ENCODE results near the gene KLHDC8B. TPM values are rescaled to one million over a fixed set of nuclear protein-coding genes. Genes with fewer than 3 reads are reported as not detected.

KLHDC8B gene
- total and polyA plus RNA-seq, 10 of the 15 experiments (the other 5 are each of a cell fraction or from before 2014, with no cell fraction given), result 0.31 to 1.5 (median 0.85) TPM; not detected in 1

- Histone ChIP-seq H3K27ac (ENCODE audit: control insufficient read depth, insufficient read depth) (no peak overlapping the region), H3K36me3 (ENCODE audit: control insufficient read depth in 2 of 2, insufficient read depth in 2 of 2, low read length in 1 of 2) (no peaks in the 10 kb centered on the region), H3K4me2 (ENCODE audit: control insufficient read depth, insufficient read depth) (no peak overlapping the region), H3K9me3 (replicated peaks; ENCODE audit: control insufficient read depth, insufficient read depth, low read length) (no peaks in the 10 kb centered on the region), H3K4me1 (ENCODE audit: control insufficient read depth, insufficient read depth, low read length) (no peaks in the 10 kb centered on the region), H3K9ac (ENCODE audit: control insufficient read depth, insufficient read depth, low read length) (no peak overlapping the region), H3K4me3 (no peak overlapping the region), H4K20me1 (ENCODE audit: control insufficient read depth, insufficient read depth) (no peaks in the 10 kb centered on the region), H2AFZ (ENCODE audit: control insufficient read depth, low read depth, low read length) (no peak overlapping the region), H3K27me3 (replicated peaks in 1 of 2; ENCODE audit: control insufficient read depth in 2 of 2, insufficient read depth in 2 of 2, low read length in 1 of 2) (no peaks in the 10 kb centered on the region), H3K79me2 (ENCODE audit: control insufficient read depth, insufficient read depth, low read length) (no peaks in the 10 kb centered on the region)
- RAD21 ChIA-PET (ENCODE audit: unreplicated experiment), result no interaction called here
- intact Hi-C loops (cut with micrococcal nuclease; ENCODE audit: unreplicated experiment), result no loop called here
- in situ Hi-C loops (cut with MboI), result no loop called here
- CTCF ChIA-PET, result no interaction called here
- no peak for DNase-seq (ENCODE audit: low read depth, low spot score)
- BruUV-seq (replicated peaks), result no TSS peak
- TF ChIP-seq NBN (IDR thresholded peaks at IDR 0.05) (no peak), STAT3 (IDR thresholded peaks at IDR 0.05; ENCODE audit: low read depth, low read length) (no peak), POLR2A (IDR thresholded peaks at IDR 0.05; ENCODE audit: low read depth, low read length) (no peak), ZNF687 (IDR thresholded peaks at IDR 0.05) (no peak), PAX8 (IDR thresholded peaks at IDR 0.05) (no peak), SP1 (IDR thresholded peaks at IDR 0.05; ENCODE audit: low read depth, low read length) (no peak), SREBF2 (IDR thresholded peaks at IDR 0.05; ENCODE audit: low read length) (no peak), CTCF (IDR thresholded peaks at IDR 0.05 in 2 of 3, conservative IDR thresholded peaks at IDR 0.05 in 1 of 3; ENCODE audit: control insufficient read depth in 2 of 3, extremely low read depth in 1 of 3, insufficient read depth in 1 of 3, low read depth in 3 of 3, low read length in 3 of 3) (no peak), YBX1 (IDR thresholded peaks at IDR 0.05) (no peak), NFXL1 (IDR thresholded peaks at IDR 0.05; ENCODE audit: borderline replicate concordance) (no peak), RELA (IDR thresholded peaks at IDR 0.05; ENCODE audit: borderline replicate concordance, partially characterized antibody) (no peak), SMARCA5 (IDR thresholded peaks at IDR 0.05) (no peak), SREBF1 (IDR thresholded peaks at IDR 0.05; ENCODE audit: low read length) (no peak), CREM (IDR thresholded peaks at IDR 0.05; ENCODE audit: low read depth) (no peak), PAX5 (IDR thresholded peaks at IDR 0.05; ENCODE audit: borderline replicate concordance, low read depth, low read length) (no peak), JUND (IDR thresholded peaks at IDR 0.05; ENCODE audit: low read depth, low read length) (no peak), IKZF2 (IDR thresholded peaks at IDR 0.05) (no peak)
- SMC1A ChIA-PET (ENCODE audit: uncharacterized antibody, unreplicated experiment), result no interaction called here
- no peak for FAIRE-seq
- POLR2A ChIA-PET, result no interaction called here
- 64% methylated on average over 15 of the region's 15 CpGs for WGBS (ENCODE audit: insufficient coverage, insufficient replicate concordance, low lambda C conversion rate, missing lambda C conversion rate)
- no peak for ATAC-seq
Observed at GRCh38 chr3:49199900-49200281, 28.5 kb downstream of the KLHDC8B start.

All from GM12878 (cell line).